Tibial artery (tissue), 4 donors: ENCODE data around the gene BRICD5.
A peak's percentile ranks its signal among the peaks of the same experiment; 100 is the strongest.

Experiments
- DNase-seq, 2 donors: peaks; one replicate each; pipeline ENCODE4 v3.0.0-alpha.2; 2019
- H3K27ac ChIP-seq, 2 donors: fragments of 200-600 bp; sonication (generic) in 1 of 2; 1 replicate in 1 of 2; 2 replicates in 1 of 2; pipeline ENCODE4 v1.5.1; 2018 to 2019; ENCODE audit warnings: mild to moderate bottlenecking in 1 of 2
- H3K27me3 ChIP-seq, 2 donors: fragments of 200-600 bp; sonication (generic) in 1 of 2; one replicate each; pipeline versions ENCODE4 v1.5.1 to v1.6.0; 2016 to 2019
- H3K36me3 ChIP-seq, 3 donors: fragments of 200-600 bp; sonication (generic) in 2 of 3; one replicate each; pipeline ENCODE4 v1.5.1; 2016 to 2019; ENCODE audit warnings: mild to moderate bottlenecking in 2 of 3
- H3K4me1 ChIP-seq, 4 donors: fragments of 200-600 bp; sonication (generic) in 2 of 4; 1 replicate in 3 of 4; 2 replicates in 1 of 4; pipeline ENCODE4 v1.5.1; 2016 to 2019
- H3K4me3 ChIP-seq, 2 donors: fragments of 200-600 bp; sonication (generic) in 1 of 2; 1 replicate in 1 of 2; 2 replicates in 1 of 2; pipeline ENCODE4 v1.5.1; 2018 to 2019; ENCODE audit warnings: mild to moderate bottlenecking in 2 of 2
- H3K9me3 ChIP-seq, 3 donors: fragments of 200-600 bp; sonication (generic) in 1 of 3; one replicate each; pipeline ENCODE4 v1.5.1; 2016 to 2019
- CTCF ChIP-seq, 2 experiments: fragments of 200-600 bp in 1 of 2; fragments of 450-650 bp in 1 of 2; IDR thresholded peaks; one replicate each; pipeline ENCODE4 v1.5.1; 2017 to 2019; ENCODE audit warnings: antibody characterized with exemption in 2 of 2, mild to moderate bottlenecking in 1 of 2, moderate library complexity in 1 of 2
- intact Hi-C: fragments of 100-400 bp; cut with DNase I; formaldehyde crosslinking; loops from one replicate; pipeline ENCODE4 v1.15.0; 2023; ENCODE audit warnings: low total_unique reads

BRICD5 gene

GRCh38 chr16:2252806-2253148 is 42.1 kb upstream of the BRICD5 start:
- intact Hi-C loops = no loop called here
- Histone ChIP-seq H3K27me3 (no peaks in the 10 kb centered on the region), H3K9me3 (no peaks in the 10 kb centered on the region), H3K27ac (no peak overlapping the region), H3K4me1 (peaks cover 9 to 22% (median 17%) of the 10 kb centered on the region in 4 donors), H3K4me3 (no peak overlapping the region), H3K36me3 (peaks cover 46 to 53% (median 53%) of the 10 kb centered on the region in 3 donors)
- TF ChIP-seq CTCF (IDR thresholded peaks at IDR 0.05) = no peak
- no peak for DNase-seq

- TF ChIP-seq CTCF (IDR thresholded peaks at IDR 0.05) = peak; percentile 69 to 70
- peak; percentile 94 to 98 for DNase-seq
- Histone ChIP-seq H3K9me3 (no peaks in the 10 kb centered on the region), H3K36me3 (peaks cover 38 to 46% (median 44%) of the 10 kb centered on the region in 3 donors), H3K27me3 (no peaks in the 10 kb centered on the region), H3K4me1 (peaks cover 9 to 22% (median 17%) of the 10 kb centered on the region in 4 donors), H3K27ac (peak within 1 kb of the TSS; percentile 84 to 90), H3K4me3 (peak within 1 kb of the TSS; percentile 61 to 78)
- intact Hi-C loops = no loop called here
Measured at GRCh38 chr16:2251296-2252111, 40.8 kb upstream of the BRICD5 start, which contains the start of gene ECI1. Gene ECI1, minus strand, starts transcription at chr16:2251587. Its CDS starts 21 bp downstream, at chr16:2251566.

GRCh38 chr16:2250652-2251295 is 40.1 kb upstream of the BRICD5 start:
- DNase-seq = no peak
- Histone ChIP-seq H3K27ac (peak overlapping the region; percentile 84 to 90), H3K36me3 (peaks cover 38 to 46% (median 44%) of the 10 kb centered on the region in 3 donors), H3K4me1 (peaks cover 9 to 22% (median 17%) of the 10 kb centered on the region in 4 donors), H3K9me3 (no peaks in the 10 kb centered on the region), H3K4me3 (peak overlapping the region; percentile 61 to 78), H3K27me3 (no peaks in the 10 kb centered on the region)
- TF ChIP-seq CTCF (IDR thresholded peaks at IDR 0.05) = no peak
- intact Hi-C loops = no loop called here

- Histone ChIP-seq H3K27me3 (no peaks in the 10 kb centered on the region), H3K4me1 (peaks cover under 1 to 12% (median 9%) of the 10 kb centered on the region in 4 donors), H3K9me3 (no peaks in the 10 kb centered on the region), H3K36me3 (peaks cover 43 to 55% (median 49%) of the 10 kb centered on the region in 3 donors), H3K27ac (no peak overlapping the region), H3K4me3 (no peak overlapping the region)
- intact Hi-C loops = no loop called here
- no peak for TF ChIP-seq CTCF (IDR thresholded peaks at IDR 0.05)
- DNase-seq = no peak
Measured at GRCh38 chr16:2246301-2246885, 35.7 kb upstream of the BRICD5 start.

GRCh38 chr16:2244926-2245795 is 34.5 kb upstream of the BRICD5 start:
- no peak for DNase-seq
- Histone ChIP-seq H3K4me1 (peaks cover 0 to 6% (median 2%) of the 10 kb centered on the region in 4 donors), H3K9me3 (no peaks in the 10 kb centered on the region), H3K4me3 (no peak overlapping the region), H3K27me3 (no peaks in the 10 kb centered on the region), H3K36me3 (peaks cover 43 to 67% (median 49%) of the 10 kb centered on the region in 3 donors), H3K27ac (no peak overlapping the region)
- TF ChIP-seq CTCF (IDR thresholded peaks at IDR 0.05) = no peak
- intact Hi-C loops = no loop called here
